Cardiac fibroblast (primary cell): ENCODE results near the gene PRR20D.
"Not testable (repeated sequence)": the region's sequence is repeated elsewhere in the genome, so short reads cannot be mapped to it uniquely, and the experiment has no call there.

Experiments used
- DNase-seq, 2 donors: peaks; one replicate each; pipeline versions ENCODE4 v3.0.0 to v3.0.0-alpha.2; 2010; ENCODE audit warnings: low read depth in 2 of 2
- H3K4me3 ChIP-seq, 2 donors: replicated peaks in 1 of 2; 1 replicate in 1 of 2; 2 replicates in 1 of 2; pipeline ENCODE4 v1.5.1; 2011; ENCODE audit warnings: low read depth in 2 of 2, low read length in 2 of 2, mild to moderate bottlenecking in 2 of 2, moderate library complexity in 1 of 2
- CTCF ChIP-seq: IDR thresholded peaks from one replicate; pipeline ENCODE4 v1.5.1; 2011; ENCODE audit warnings: low read depth, mild to moderate bottlenecking, low read length, inconsistent platforms

Gene PRR20D

GRCh38 chr13:57153761-57154160 lies 6.7 kb upstream of the PRR20D start, which contains the start of gene PRR20C:
Gene PRR20C, plus strand, starts transcription at chr13:57154061. Its CDS starts 387 bp downstream, at chr13:57154448.
- DNase-seq, H3K4me3 ChIP-seq: not testable (repeated sequence)

GRCh38 chr13:57166897-57167296 lies 6.5 kb downstream of the PRR20D start, which contains the start of gene PRR20E:
Gene PRR20E, plus strand, starts transcription at chr13:57167197. Its CDS starts 387 bp downstream, at chr13:57167584.
- not testable (repeated sequence) for DNase-seq, H3K4me3 ChIP-seq

- H3K4me3 ChIP-seq: no peak overlapping the region
- no peak for DNase-seq
Measured at GRCh38 chr13:57191667-57192066, 31.2 kb downstream of the PRR20D start.

GRCh38 chr13:57212989-57213388 lies 52.6 kb downstream of the PRR20D start:
- DNase-seq: no peak
- TF ChIP-seq CTCF: no peak
- no peak overlapping the region for H3K4me3 ChIP-seq

More at GRCh38 chr13:57191667-57192066, 31.2 kb downstream of the PRR20D start:
- TF ChIP-seq CTCF: no peak
